SK-N-MC (cell line): ENCODE results near the gene IRF4.

Experiments used
- EZH2 ChIP-seq: fragments of 200-600 bp; sonication (generic); IDR thresholded peaks from one replicate; pipeline ENCODE4 v1.6.1; 2017; ENCODE audit warnings: antibody characterized with exemption
- POLR2AphosphoS5 ChIP-seq: IDR thresholded peaks from 2 replicates; pipeline ENCODE4 v1.6.1; 2012; ENCODE audit warnings: mild to moderate bottlenecking, low read depth, low read length, borderline replicate concordance

DNA sequence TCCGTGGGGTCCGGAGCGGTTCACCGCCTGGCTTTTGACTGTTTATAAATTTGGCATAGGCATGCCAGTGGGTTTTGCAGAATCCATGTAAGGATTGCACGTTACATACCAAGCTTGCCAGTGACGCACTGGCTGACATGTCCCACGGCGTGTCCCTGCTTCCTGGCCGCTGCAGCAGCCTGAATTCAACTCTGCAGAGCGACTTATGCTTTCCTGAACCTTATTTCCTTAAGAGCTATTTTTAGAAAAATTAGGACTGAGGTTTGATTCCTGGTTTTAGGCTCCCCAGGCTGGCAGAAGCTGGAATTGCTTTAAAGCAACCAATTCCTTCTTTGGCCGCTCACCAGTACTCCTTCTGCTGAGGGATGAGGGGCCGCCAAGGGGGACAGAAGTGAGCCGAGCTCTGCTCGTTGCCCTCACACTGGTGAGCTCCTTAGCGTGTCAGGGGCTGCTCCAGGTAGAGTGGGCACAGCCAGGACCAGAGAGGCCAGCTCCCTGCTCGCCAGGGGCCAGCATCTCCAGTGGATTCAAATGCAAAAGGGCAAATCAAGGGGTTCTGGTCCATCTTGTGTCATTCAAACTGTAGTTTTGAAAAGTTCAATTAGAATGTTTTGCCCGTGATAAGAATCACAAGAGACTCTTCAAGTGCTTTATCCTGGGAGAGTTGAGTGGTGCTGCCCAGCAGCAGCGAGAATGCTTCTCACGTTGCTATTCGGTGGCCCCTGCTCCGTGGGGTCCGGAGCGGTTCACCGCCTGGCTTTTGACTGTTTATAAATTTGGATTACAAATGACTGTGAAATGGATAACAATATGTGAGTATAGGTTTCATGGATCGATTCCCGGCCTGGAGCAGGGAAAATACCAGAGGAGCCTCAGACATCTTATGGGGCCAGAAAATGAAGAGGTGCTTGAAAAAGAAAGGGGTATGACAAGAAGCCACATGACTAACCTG is 17.5 kb upstream of the IRF4 start:
- TF ChIP-seq EZH2: no peak
- no peak for TF ChIP-seq POLR2AphosphoS5
